ENCODE measurements around the gene EFR3B.
"Not testable (repeated sequence)": the region's sequence is repeated elsewhere in the genome, so short reads cannot be mapped to it uniquely, and the experiment has no call there.

The EFR3B gene

DNA sequence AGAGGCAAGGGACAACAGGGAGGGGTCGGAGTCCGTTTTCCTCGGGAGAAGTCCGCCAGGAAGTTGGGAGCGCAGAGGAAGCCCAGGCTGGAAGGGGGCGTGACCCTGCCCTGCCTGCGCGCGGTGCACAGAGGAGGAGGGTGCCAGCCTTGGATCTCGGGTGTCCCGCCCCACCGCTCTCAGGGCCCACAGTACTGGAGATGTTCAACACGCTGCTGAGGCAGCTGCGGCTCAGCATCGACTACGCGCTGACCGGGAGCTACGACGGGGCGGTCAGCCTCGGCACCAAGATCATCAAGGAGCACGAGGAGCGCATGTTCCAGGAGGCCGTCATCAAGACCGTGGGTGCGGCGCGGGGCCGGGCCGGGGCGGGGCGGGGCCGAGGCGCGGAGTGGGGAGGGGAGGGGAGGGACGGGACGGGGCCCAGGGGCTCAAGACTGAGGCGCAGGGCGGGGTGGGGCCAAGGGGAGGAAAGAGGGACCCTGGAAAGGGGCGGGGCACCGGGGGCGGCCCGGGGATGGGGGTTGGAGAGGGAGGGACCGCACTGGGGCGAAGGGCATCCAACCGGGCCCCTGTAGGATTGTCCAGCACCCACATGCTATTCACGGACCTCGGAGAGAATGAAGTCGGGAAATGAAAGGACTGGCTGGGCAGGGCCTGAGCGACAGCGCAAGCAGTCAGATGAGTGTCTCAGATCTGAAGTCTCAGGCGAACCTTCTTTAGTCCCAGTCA lies 89.9 kb downstream of the EFR3B start:
- H3K27me3 ChIP-seq (ENCODE audit: low read length), result no peaks in the 10 kb centered on the region
- no peak overlapping the region for H3K4me2 ChIP-seq (ENCODE audit: low read depth, low read length, poor library complexity, severe bottlenecking)
- H3K9ac ChIP-seq (ENCODE audit: low read length), result no peak overlapping the region
- TF ChIP-seq EZH2phosphoT487 (conservative IDR thresholded peaks at IDR 0.05; ENCODE audit: low read length), result no peak
- TF ChIP-seq, protein P1, sequence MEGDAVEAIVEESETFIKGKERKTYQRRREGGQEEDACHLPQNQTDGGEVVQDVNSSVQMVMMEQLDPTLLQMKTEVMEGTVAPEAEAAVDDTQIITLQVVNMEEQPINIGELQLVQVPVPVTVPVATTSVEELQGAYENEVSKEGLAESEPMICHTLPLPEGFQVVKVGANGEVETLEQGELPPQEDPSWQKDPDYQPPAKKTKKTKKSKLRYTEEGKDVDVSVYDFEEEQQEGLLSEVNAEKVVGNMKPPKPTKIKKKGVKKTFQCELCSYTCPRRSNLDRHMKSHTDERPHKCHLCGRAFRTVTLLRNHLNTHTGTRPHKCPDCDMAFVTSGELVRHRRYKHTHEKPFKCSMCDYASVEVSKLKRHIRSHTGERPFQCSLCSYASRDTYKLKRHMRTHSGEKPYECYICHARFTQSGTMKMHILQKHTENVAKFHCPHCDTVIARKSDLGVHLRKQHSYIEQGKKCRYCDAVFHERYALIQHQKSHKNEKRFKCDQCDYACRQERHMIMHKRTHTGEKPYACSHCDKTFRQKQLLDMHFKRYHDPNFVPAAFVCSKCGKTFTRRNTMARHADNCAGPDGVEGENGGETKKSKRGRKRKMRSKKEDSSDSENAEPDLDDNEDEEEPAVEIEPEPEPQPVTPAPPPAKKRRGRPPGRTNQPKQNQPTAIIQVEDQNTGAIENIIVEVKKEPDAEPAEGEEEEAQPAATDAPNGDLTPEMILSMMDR (IDR thresholded peaks at IDR 0.05; ENCODE audit: insufficient read depth, low read length, poor library complexity, severe bottlenecking), result no peak
- no peaks in the 10 kb centered on the region for H4K20me1 ChIP-seq (ENCODE audit: low read depth, low read length)
- H3K79me2 ChIP-seq (ENCODE audit: insufficient read depth, low read length), result no peaks in the 10 kb centered on the region
- no peak overlapping the region for H2AFZ ChIP-seq (ENCODE audit: low read depth, low read length, severe bottlenecking)
- H3K36me3 ChIP-seq (ENCODE audit: low read length), result no peaks in the 10 kb centered on the region
- H3K27ac ChIP-seq (ENCODE audit: low read depth, low read length), result no peak overlapping the region
- no peaks in the 10 kb centered on the region for H3F3A ChIP-seq (ENCODE audit: insufficient read depth)
- H3K9me2 ChIP-seq (replicated peaks; ENCODE audit: insufficient read depth, low read length), result no peaks in the 10 kb centered on the region
- H3K4me3 ChIP-seq (ENCODE audit: insufficient read depth, low read length, poor library complexity, severe bottlenecking), result no peak overlapping the region
- H3K9me3 ChIP-seq (ENCODE audit: insufficient read depth, low read length), result no peaks in the 10 kb centered on the region

DNA sequence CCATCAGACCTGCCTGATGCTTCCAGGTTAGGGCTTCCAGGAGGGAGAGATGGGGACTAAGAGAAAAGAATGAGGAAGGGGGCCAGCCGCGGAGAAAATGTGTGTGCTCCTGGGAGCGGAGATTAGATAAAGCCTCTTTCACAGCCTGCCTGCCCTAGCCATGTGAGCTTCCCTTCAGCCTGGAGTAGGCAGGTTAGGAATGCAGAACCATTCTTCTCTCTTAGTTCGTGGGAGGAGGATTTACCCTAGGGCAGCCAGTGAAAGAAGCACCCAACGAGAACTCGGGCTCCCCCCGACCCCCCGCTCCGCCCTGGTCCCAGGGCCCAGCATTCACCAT lies 90.4 kb downstream of the EFR3B start:
- Histone ChIP-seq H4K20me1 (ENCODE audit: low read depth, low read length) (no peaks in the 10 kb centered on the region), H3K9ac (ENCODE audit: low read length) (no peak overlapping the region), H3K9me2 (replicated peaks; ENCODE audit: insufficient read depth, low read length) (no peaks in the 10 kb centered on the region), H3K4me3 (ENCODE audit: insufficient read depth, low read length, poor library complexity, severe bottlenecking) (no peak overlapping the region), H3K27ac (ENCODE audit: low read depth, low read length) (no peak overlapping the region), H3K27me3 (ENCODE audit: low read length) (no peaks in the 10 kb centered on the region), H2AFZ (ENCODE audit: low read depth, low read length, severe bottlenecking) (no peak overlapping the region), H3K79me2 (ENCODE audit: insufficient read depth, low read length) (no peaks in the 10 kb centered on the region), H3K36me3 (ENCODE audit: low read length) (no peaks in the 10 kb centered on the region), H3K4me2 (ENCODE audit: low read depth, low read length, poor library complexity, severe bottlenecking) (no peak overlapping the region), H3F3A (ENCODE audit: insufficient read depth) (no peaks in the 10 kb centered on the region), H3K9me3 (ENCODE audit: insufficient read depth, low read length) (no peaks in the 10 kb centered on the region)
- TF ChIP-seq, protein P1 (IDR thresholded peaks at IDR 0.05; ENCODE audit: insufficient read depth, low read length, poor library complexity, severe bottlenecking), result no peak
- TF ChIP-seq EZH2phosphoT487 (conservative IDR thresholded peaks at IDR 0.05; ENCODE audit: low read length), result no peak

DNA sequence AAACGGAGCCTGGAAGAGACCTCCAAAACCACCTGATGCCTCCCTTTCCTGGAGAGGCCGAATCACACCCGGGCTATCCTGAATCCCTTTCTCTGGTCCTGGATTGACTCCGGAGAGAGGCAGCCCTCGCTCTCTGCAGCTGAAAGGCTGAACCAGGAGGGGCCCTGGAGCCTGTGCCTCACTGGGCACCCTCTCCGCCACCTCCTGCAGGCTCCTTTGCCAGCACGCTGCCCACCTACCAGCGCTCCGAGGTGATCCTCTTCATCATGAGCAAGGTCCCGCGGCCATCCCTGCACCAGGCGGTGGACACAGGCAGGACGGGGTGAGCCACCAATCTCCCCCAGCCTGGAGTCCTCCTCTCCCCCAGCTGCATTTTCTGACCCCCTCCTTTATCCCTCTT lies 90.8 kb downstream of the EFR3B start:
- no peaks in the 10 kb centered on the region for H3K36me3 ChIP-seq (ENCODE audit: low read length)
- no peak overlapping the region for H3K4me2 ChIP-seq (ENCODE audit: low read depth, low read length, poor library complexity, severe bottlenecking)
- no peaks in the 10 kb centered on the region for H4K20me1 ChIP-seq (ENCODE audit: low read depth, low read length)
- TF ChIP-seq, protein P1 (IDR thresholded peaks at IDR 0.05; ENCODE audit: insufficient read depth, low read length, poor library complexity, severe bottlenecking), result no peak
- no peak for TF ChIP-seq EZH2phosphoT487 (conservative IDR thresholded peaks at IDR 0.05; ENCODE audit: low read length)
- H3K27me3 ChIP-seq (ENCODE audit: low read length), result no peaks in the 10 kb centered on the region
- no peaks in the 10 kb centered on the region for H3K9me2 ChIP-seq (replicated peaks; ENCODE audit: insufficient read depth, low read length)
- H3K9ac ChIP-seq (ENCODE audit: low read length), result no peak overlapping the region
- no peak overlapping the region for H3K4me3 ChIP-seq (ENCODE audit: insufficient read depth, low read length, poor library complexity, severe bottlenecking)
- no peak overlapping the region for H3K27ac ChIP-seq (ENCODE audit: low read depth, low read length)
- H3F3A ChIP-seq (ENCODE audit: insufficient read depth), result no peaks in the 10 kb centered on the region
- no peak overlapping the region for H2AFZ ChIP-seq (ENCODE audit: low read depth, low read length, severe bottlenecking)
- H3K79me2 ChIP-seq (ENCODE audit: insufficient read depth, low read length), result no peaks in the 10 kb centered on the region
- H3K9me3 ChIP-seq (ENCODE audit: insufficient read depth, low read length), result no peaks in the 10 kb centered on the region

DNA sequence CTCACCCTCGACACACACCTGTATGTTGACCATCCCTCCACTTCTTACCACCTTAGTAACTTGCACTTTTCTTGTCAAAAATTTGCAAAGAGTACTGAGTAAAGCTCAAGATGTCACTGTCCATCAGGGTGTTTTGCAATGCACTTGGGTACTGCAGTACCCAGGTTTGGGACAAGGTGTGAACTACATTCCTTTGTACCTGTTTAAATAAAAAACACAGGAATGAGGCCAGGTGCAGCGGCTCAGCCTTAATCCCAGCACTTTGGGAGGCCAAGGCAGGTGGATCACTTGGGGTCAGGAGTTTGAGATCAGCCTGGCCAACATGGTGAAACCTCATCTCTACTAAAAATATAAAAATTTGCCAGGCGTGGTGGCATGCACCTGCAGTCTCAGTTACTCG lies 98.7 kb downstream of the EFR3B start:
- H3K4me3 ChIP-seq (ENCODE audit: insufficient read depth, low read length, poor library complexity, severe bottlenecking); H3F3A ChIP-seq (ENCODE audit: insufficient read depth); H3K27me3 ChIP-seq (ENCODE audit: low read length); H3K36me3 ChIP-seq (ENCODE audit: low read length); H3K9me3 ChIP-seq (ENCODE audit: insufficient read depth, low read length); H3K79me2 ChIP-seq (ENCODE audit: insufficient read depth, low read length); H4K20me1 ChIP-seq (ENCODE audit: low read depth, low read length); H3K4me2 ChIP-seq (ENCODE audit: low read depth, low read length, poor library complexity, severe bottlenecking); H3K9ac ChIP-seq (ENCODE audit: low read length); H3K27ac ChIP-seq (ENCODE audit: low read depth, low read length); H3K9me2 ChIP-seq (replicated peaks; ENCODE audit: insufficient read depth, low read length); H2AFZ ChIP-seq (ENCODE audit: low read depth, low read length, severe bottlenecking): not testable (repeated sequence)
